Loucy (cell line): ENCODE data around the gene C5orf46.

Experiments
- CTCF ChIP-seq: fragments of 200-600 bp; sonication (generic); conservative IDR thresholded peaks from 2 replicates; pipeline ENCODE4 v1.5.1; 2014; ENCODE audit warnings: mild to moderate bottlenecking, antibody characterized with exemption, low read length
- EZH2phosphoT487 ChIP-seq: fragments of 200-600 bp; IDR thresholded peaks from 2 replicates; pipeline ENCODE4 v1.6.1; 2018; ENCODE audit warnings: antibody characterized with exemption, mild to moderate bottlenecking, moderate library complexity, borderline replicate concordance

- no peak for TF ChIP-seq CTCF
- TF ChIP-seq EZH2phosphoT487, result no peak
Measured at GRCh38 chr5:147930769-147931168, 24.4 kb upstream of the C5orf46 start.
